Activated CD4-positive, alpha-beta T cell treated with anti-CD3 and anti-CD28 coated beads, Interleukin-10, Interleukin-2, amounts not matched to agents 100 ng/mL and 50 ng/mL, durations not matched to agents 16 hours and 8 hours (primary cell): Measurements from ENCODE around the gene FBXO44.
"Not testable (repeated sequence)": the region's sequence is repeated elsewhere in the genome, so short reads cannot be mapped to it uniquely, and the experiment has no call there.

Experiments
- DNase-seq: peaks from one replicate; pipeline ENCODE4 v3.0.0-alpha.2; 2020

FBXO44 gene, protein sequence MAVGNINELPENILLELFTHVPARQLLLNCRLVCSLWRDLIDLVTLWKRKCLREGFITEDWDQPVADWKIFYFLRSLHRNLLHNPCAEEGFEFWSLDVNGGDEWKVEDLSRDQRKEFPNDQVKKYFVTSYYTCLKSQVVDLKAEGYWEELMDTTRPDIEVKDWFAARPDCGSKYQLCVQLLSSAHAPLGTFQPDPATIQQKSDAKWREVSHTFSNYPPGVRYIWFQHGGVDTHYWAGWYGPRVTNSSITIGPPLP

DNA sequence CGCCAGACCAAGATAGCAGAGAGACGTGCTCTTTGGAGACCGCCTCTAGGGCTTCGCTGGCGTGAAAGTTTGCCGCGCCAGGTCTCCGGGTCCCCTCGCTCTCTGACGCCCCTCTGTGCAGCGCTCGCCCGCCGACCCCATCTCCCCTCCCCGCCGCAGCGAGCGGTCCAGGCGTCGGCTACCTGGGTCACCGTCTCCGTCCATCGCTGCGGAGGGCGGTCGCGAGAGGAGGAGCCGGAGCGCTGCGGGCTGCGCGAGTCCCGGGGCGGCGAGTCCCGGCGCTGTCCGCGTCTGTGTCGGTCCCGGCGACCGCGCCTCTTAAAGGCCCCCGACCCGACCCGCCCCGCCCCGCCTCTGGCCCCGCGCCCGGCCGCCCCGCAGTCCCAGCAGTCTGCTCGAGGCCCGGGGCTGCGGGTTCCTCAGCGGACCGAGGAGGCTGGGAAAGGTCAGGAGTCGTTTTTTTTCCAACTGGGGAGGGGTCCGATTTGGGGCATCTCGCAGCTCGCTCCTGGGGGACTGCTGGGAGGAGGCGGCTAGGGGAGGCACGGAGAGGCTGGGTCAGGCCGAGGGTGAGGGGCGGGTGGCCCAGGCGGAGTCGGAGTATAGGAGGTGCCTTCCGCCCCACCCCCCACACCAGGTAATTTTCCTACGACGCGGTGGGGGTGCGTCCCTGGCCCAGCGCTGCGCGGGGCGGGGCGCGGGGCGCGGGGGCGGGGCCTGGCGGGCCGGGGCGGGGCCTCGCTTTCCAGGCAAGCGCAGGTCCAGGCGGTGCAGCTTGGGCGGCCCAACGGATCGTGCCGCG, at the start of gene FBXO44, which contains the start of gene FBXO2:
FBXO44 (plus strand) TSS at position 741 of the 802 bp plus-strand sequence. CDS start 959 bp downstream, outside the sequence.
FBXO2 (minus strand) TSS at position 293 of the 802 bp plus-strand sequence; CDS start at position 204, 89 bp downstream.
- peak; percentile 41 for DNase-seq

DNA sequence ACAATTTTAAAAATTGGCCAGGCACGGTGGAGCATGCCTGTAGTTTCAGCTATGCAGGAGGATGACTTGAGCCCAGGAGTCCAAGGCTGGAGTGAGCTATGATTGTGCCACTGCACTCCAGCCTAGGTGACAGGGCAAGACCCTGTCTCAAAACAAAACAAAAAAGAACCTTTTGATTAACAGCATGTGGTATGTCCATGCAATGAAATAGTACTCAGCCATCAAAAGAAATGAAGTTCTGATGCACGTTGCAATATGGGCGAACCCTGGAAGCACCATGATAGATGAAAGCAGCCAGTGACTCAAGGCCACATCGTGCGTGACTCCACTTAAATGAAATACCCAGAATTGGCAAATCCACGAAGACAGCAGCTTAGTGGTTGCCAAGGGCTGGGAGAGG, 47.9 kb upstream of the FBXO44 start:
- DNase-seq = no peak

DNA sequence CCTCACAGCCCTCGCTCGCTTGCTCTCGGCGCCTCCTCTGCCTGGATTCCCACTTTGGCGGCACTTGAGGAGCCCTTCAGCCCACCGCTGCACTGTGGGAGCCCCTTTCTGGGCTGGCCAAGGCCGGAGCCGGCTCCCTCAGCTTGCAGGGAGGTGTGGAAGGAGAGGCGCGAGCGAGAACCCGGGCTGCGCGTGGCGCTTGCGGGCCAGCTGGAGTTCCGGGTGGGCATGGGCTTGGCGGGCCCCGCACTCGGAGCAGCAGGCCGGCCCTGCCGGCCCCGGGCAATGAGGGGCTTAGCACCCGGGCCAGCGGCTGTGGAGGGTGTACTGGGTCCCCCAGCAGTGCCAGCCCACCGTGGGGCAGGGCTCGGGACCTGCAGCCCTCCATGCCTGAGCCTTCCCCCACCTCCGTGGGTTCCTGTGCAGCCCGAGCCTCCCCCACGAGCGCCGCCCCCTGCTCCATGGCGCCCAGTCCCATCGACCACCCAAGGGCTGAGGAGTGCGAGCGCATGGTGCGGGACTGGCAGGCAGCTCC, 46.0 kb upstream of the FBXO44 start:
- DNase-seq = not testable (repeated sequence)

DNA sequence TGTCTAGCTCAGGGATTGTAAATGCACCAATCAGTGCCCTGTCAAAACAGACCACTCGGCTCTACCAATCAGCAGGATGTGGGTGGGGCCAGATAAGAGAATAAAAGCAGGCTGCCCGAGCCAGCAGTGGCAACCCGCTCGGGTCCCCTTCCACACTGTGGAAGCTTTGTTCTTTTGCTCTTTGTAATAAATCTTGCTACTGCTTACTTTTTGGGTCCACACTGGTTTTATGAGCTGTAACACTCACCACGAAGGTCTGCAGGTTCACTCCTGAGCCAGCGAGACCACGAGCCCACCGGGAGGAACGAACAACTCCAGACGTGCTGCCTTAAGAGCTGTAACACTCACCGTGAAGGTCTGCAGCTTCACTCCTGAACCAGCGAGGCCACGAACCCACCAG, 45.3 kb upstream of the FBXO44 start:
- DNase-seq = not testable (repeated sequence)

DNA sequence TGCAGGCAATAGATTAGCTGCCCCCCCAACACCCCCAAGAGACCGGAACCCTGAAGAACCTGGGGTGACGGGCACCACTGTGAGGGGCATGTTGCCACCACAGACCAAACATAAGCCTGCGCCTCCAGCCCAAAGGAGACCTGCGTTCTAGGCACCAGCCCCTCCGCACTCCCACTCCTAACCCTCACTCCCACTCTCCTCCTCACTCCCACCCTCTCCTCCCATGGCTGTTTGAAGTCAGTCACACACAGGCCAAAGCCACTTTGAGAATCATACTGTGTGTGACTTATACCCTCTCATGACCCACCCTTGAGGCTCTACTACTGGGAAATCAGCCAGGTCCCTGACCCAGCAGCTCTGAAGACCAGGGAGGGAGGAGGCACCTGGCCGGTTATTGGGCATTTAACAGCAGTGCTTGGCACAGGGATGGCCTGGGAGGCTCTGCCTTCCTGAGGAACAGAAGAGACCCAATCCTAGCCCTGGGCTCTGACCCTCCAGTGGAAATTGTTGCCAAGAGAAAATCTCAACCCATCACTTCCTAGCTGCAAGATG, 44.0 kb upstream of the FBXO44 start:
- no peak for DNase-seq

DNA sequence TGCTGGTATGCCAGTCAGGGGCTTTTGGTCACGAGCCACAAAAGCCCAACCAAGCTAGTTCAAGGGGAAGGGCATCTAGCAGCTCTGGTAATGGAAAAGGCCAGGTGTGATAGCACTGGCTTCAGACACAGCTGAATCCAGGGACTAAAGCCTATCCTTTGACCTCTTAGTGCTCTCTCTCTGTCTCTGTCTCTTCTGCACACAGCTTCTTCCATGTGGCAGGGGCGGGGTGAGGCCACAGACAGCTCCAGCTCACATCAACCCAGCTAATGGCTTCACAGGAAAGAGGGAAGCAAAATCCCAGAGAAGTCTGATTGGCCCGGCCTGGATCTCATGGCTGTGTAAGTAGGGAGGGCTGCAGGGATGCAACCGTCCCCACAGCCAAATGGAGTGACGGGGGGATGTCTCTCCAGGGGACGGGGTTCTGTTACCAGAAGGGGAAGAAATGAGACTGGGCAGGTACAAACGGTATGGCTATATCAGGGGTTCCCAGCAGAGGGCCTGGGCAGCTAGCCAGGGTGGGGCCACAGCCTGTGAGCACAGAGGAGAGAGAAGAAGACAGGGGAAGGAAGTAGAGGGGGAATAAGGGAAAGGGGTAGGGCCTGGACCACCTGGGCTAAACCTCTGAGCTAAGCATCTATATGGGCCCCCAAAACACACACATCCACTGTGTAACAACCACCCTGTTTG, 42.9 kb upstream of the FBXO44 start:
- no peak for DNase-seq

DNA sequence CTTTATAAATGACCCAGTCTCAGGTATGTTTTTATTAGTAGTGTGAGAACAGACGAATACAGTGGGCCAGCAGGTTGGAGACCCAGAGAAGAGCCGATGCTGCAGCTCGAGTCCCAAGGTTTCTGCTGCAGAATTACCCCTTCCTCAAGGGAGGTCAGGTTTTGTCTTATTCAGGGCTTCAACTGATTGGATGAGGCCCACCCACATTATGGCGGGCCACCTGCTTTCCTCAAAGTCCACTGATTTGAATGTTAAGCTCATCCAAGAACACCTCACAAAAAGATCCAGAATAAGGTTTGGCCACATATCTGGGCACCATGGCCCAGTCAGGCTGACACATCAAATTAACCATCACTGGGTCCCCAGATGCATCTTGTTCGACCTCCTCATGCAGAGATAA, 41.3 kb upstream of the FBXO44 start:
- no peak for DNase-seq

DNA sequence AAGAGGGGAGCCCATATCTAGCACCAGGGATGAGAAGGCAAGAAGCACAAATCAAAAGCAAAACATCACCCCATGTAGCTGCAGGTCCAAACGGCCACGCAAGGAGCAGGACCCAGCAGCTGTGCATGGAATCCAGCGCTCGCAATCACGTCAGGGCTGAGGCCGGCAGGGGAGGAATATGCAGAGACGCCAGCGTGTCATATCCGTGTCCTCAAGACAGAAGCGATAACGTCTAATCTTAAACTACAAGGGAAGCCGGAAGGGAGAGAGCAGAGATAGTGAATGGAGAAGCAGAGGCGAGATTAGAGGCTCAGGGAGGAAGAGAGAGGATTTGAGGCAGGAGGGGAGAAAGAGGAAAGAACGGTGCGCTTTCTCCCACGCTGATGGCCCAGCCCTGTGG, 39.6 kb upstream of the FBXO44 start:
- no peak for DNase-seq

DNA sequence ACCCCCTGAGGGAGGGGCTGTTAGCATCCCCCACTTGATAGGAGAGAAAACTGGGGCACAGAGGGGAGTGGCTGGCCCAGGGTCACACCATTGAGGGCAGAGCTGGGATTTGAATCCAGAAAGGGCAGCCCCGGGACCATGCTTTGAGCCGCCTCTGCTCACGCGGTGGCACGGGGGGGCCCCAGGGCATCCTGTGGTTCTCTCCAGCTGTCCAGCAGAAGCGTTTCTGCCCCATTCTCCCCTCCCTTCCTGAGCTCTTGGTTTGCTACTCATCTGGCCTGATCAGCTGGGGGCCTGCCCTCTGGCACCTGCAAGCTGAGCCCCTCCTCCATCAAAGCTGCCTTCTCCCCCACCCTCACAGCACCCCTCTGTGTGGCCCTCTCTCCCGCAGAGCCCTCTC, 37.9 kb upstream of the FBXO44 start:
- DNase-seq = no peak

DNA sequence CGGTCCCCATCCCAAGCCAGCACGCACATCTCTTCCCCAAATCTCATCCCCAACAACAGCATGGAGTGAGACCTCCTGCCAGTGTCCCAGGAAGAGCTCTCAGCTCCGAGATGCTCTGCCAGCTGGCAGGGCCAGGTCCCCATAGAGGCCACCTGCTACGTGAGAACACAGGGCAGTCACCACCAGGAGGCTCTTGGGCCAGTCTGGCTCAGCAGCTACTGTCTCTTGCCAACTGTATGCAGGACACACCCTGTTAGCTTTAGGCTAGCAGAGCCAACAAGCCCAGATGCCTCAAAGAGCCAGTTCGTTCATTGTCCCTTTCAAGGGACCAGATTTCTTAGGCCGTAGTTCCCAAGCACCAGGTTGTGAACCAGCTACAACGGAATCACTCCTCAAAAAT, 37.4 kb upstream of the FBXO44 start:
- no peak for DNase-seq

DNA sequence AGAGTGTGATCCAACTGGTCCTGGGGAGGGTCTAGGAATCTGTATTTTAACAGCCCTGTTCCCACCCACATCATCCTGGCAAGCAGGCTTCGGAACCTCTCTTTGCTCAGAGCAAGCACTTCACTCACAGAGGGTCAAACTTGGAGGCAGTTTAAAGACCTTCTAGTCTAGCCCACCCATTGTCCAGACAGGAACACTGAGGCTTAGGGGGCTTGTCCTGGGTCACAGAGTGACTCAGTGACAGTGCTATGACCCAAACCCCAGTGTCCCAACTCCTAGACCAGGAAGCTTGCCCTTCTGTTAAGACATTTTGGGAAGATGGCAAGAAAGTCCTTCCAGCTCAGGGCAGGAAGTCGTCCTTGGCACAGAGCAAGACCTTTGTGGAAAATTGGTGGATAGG, 36.9 kb upstream of the FBXO44 start:
- DNase-seq = no peak

DNA sequence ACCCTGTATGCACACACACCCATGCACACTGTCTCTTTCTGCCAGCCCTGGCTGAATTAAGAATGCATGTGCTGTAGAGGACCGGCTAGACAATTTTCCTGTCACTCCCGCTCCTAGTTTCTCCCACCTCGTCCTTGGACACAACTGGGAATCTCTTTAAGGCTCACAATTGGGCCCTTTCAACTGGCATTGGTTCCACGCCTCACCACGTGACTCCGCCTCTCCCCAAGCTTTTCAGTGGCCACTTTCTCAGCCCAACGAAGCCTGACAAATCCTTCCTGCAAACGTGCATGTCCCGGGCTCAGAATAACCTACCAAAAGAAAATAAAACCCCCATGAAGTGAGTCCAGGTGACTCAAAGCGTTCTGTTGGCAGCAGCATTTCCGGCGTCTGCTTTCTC, 34.3 kb upstream of the FBXO44 start:
- no peak for DNase-seq

DNA sequence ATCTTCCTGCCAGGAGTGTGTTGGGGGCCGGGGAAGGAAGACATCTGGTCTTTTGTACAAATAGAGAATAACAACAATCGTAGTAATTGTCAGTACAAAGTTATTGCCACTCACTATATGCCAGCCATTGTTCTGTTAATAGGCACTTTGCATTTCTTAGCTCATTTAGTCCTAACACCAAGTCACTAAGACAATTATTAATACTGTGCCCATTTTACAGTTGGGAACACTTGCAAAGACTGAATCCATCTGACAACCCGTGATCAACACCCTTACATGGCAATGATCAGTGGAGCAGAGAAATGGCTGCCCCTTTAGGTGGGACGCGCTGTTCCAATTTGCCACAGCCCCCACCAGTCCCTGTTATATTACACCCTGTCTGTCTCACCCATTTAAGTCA, 33.8 kb upstream of the FBXO44 start:
- no peak for DNase-seq

DNA sequence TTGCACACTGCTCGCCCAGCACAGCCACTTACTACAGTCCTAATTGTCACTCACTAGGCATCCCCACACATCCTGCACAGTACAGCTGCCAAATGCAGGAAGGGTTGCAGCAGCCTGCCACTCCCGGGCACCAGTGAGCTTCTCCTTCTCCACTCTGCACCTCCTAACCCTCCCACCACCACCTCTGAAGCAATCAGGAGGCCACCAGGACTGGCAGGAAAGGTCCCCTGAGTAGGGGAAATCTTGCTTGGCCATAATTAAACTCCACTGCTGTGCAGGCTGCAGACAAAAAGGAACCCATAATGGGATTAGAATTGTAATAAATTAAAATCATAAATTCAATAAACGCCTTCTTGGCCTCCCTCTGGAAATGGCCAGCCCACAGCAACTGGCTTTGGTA, 32.3 kb upstream of the FBXO44 start:
- DNase-seq = no peak

DNA sequence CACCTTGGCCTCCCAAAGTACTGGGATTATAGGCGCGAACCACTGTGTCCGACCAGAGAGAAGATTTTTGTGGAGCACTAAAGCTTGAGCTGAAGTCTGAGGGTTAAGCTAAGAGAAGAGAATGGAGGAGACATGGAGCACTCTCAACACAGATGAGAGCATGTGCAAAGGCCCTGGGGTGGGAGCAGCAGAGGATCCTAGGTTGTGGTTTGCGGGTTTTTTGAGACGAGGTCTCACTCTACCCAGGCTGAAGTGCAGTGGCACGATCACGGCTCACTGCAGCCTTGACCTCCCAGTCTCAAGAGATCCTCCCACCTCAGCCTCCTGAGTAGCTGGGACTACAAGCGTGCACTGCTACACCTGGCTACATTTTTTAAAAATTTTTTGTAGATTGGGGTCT, 31.0 kb upstream of the FBXO44 start:
- DNase-seq = no peak

DNA sequence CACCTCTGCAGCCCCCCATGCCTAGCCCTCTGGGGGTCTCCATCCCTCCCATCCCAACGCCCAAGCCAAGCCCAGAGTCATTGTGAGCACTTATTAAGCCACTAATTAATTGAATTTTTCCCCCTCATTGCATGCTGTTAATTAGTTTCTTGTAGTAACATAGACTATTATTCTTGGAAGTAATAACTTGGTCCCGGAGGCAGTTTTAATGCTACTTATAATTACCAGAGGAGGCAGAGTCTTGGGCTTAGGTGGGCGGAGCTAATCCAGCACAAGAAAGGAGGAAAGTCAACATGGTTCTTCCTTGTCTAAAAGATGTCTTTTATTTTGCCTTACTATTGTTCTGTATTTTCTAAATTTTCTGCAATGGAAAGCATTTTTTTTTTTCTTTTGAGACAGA, 28.1 kb upstream of the FBXO44 start:
- no peak for DNase-seq

DNA sequence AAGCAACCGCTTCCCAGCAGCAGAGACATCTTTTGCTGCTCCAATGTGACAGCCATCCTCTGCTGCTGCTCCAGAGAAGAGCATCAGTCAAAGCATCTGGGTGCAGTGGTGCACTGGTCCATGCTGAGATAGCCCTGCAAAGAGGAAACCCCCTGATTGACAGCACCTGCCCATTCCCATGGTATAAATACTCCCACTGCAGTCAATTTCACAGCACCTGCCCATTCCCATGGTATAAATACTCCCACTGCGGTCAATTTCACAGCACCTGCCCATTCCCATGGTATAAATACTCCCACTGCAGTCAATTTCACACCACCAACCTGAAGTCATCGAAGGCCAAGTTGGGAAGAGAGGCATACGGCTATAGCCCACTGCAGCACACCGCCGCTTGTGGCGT, 25.9 kb upstream of the FBXO44 start:
- no peak for DNase-seq

DNA sequence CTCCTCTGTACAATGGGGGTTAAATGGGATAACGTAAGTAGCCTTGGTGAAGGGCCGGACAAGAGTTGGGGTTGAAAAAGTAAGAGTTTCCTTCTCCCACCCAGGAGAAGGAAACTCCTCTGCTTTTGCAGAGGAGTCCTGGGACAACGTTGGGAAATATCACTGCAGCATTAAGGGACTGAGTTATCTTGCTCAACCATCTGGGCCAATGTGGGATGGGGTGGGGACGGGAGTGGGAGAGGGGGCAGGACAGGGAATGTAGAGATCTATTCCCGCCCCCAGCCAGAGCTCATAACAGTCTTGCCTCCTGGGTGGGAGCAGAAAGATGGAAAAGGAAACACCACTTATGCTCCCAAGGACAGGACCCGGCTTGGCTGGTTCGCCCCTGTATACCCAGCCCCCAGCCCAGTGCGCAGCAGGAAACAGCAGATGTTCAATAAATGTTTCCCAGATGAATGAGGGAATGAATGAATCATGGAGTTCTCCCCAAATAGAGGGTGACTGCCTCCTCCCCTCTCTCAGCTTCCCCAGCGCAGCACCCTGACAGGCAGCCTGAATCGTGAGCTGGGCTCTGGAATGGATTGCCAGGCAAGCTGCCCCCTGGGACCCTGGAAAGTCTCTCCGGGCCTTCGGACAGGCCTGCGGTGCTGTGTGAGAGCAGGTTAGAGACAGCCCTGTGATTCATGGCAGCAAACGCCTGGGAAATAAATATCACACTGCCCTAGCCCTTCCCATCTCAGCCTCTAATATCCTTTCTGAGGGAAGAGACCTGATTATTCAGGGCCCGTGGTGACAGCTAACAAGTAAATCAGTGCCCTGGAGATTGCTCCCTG, 25.3 kb upstream of the FBXO44 start:
- DNase-seq = no peak

DNA sequence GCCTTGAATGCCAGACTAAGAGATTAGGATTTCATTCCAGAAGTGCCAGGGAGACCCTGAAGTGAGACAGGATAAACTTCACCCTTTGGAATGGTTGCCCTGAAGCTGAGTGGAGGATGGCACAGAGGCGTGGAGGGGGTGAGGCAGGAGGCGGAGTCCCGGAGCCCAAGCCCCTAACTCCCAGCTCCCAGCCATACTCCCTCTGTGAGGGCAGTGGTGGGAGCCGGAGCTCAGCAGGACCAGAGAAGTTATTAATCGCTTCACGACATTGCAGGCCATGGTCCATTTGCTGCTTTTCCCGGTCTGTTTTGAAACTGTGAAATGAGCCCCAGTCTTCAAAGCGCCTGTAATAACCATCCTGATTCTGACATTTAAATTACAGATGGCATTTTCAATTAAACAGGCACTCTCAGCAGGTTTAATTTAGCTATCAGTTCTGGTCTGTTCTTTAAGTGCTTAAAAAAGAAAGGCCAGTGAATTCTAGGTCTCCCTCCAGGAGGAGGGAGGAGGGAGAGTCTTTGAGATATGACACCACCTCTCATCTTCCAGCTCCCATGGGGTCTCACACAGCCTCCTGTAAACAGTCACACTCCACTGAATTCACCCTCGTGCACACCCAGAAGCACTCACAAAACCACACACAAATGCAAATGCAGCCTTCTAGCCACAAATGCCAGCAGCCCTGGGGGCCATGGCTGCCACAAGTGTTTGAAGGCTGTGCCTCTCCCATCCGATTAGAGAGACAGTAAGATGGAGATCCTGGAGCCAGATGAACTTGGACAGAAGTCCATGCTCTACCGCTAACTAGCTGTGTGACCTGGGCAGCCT, 20.1 kb upstream of the FBXO44 start:
- no peak for DNase-seq

DNA sequence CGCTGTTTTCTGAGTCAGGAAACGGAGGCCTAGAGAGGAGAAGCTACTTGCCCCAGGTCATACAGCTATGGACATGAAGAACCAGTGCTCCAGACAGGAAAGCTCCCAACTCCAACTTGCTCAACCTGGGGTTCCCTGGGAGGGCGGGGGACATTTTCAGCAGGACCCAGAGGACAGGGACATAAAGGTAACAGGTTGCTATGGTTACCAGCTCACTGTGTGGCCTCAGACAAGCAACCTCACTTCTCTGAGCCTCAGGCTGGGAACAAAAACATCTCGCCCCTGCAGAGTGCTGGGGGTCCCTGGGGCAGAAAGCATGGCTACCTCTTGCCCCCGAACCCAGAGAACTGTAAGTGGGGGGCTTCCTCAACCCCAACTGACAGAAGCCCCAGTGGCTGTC, 16.6 kb upstream of the FBXO44 start:
- no peak for DNase-seq

DNA sequence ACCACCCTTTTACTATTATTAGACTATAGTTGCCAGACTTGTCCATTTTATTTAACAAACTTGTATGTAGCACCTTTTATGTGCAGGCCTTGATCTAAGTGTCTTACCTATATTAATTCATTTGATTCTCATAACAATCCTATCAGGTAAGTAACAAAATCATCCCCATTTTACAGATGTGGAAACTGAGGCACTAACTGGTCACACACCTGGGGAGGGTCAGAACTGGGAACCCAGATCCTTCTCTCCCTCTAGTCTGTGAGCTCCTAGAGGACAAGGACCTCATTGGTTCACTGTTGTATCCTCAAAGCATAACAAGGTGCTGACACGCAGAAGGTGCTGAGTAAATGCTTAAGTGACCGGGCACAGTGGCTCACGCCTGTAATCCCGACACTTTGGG, 15.3 kb upstream of the FBXO44 start:
- DNase-seq = no peak
